Measurements from ENCODE around the gene INPP5A.
"Not testable (repeated sequence)": the region's sequence is repeated elsewhere in the genome, so short reads cannot be mapped to it uniquely, and the experiment has no call there.

DNA sequence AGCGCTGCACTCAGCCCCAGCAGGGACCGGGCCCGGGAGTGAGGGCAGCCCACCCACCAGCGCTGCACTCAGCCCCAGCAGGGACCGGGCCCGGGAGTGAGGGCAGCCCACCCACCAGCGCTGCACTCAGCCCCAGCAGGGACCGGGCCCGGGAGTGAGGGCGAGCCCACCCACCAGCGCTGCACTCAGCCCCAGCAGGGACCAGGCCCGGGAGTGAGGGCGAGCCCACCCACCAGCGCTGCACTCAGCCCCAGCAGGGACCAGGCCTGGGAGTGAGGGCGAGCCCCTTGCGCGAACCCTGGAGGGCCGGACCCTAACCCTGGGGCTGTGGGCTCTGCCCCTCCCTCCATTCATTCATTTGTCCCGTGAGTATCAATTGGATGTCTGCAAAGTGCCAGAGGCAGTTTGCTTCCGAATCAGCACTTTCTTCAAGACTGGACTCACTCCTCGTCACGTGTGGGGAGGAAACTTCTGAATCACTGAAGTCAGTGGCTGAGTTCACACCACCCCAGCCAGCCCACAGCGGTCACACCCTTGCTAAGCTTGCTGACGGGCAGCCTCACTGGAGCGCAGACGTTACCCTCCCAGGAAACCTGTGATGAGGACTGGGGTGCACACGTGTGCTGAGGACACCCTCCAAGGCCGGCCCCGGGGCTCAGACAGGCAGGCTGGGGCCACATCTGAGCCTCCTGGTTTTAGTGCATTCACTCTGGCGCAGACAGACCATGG, 205.8 kb downstream of the INPP5A start:
- not testable (repeated sequence) for TF ChIP-seq POLR2A (IDR thresholded peaks at IDR 0.05; ENCODE audit: low read length); GATA1 (IDR thresholded peaks at IDR 0.05; ENCODE audit: low read depth, low read length)

Data from erythroblast (primary cell).